Measurements from ENCODE around the gene KLK4.
"Not testable (repeated sequence)": the region's sequence is repeated elsewhere in the genome, so short reads cannot be mapped to it uniquely, and the experiment has no call there.

KLK4 gene

DNA sequence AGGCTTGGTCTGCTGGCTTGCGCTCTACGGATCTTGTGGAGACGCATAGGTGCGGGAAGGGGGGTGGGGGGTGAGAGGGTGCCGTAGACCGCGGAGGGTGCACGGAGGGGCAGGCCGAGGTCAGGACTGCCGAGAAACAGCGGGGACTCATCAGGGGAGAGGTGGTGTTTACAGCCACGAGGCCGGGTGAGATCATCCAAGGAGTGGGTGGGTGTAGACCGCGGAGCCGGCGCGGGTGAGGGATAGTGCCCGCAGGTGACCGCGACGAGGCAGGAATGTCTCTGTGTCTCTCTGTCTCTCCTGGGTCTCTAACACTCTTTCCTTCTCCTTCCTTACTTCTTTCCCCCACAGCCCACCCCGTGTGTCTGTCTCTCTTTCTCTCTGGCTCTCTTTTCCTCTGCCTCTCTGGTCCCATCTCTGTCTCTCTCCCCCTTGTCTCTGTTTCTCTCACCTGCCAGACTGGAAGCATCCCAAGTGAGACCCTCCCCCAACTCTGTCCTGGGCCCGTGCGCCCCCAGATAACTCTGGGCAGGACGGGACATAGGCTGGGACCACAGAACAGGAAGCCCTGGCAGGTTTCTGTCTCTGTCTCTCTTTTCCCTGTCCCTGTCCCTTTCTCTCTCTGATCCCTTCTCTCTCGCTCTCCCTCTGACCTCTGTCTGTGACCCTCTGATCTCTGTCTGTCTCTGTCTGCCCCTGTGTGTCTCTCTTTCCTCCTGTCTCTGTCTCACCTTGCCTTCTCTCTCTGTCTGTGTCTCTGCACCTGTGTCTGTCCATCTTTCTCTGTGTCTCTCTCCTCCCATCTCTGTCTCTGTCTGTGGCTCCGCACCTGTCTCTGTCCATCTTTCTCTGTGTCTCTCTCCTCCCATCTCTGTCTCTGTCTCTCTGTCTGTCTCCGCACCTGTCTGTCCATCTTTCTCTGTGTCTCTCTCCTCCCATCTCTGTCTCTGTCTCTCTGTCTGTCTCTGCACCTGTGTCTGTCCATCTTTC is 1.8 kb upstream of the KLK4 start:
- DNase-seq = no peak

DNA sequence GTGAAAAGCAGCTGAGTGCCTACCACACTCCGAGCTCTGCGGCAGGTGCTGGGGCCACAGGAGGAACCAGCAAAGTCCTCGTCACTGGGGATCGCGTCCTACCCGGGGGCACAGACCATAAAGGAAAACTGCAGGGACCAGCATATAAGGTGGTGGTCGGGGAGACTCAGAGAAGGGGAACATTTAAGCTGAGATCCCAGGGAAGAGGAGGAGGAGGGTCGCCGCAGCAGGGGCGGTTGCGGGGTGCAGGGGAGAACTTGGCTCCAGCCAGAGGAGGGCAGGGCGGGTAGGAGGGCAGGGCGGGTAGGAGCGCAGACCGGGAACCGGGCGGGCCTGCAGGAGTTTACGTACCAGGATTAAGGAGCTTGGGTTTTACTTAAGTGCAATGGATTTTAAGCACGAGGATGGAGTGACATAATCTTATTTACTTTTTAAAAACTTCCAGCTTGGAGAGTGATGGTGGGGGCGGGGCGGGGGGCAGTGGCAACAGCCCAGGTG is 956 bp upstream of the KLK4 start:
- no peak for DNase-seq

DNA sequence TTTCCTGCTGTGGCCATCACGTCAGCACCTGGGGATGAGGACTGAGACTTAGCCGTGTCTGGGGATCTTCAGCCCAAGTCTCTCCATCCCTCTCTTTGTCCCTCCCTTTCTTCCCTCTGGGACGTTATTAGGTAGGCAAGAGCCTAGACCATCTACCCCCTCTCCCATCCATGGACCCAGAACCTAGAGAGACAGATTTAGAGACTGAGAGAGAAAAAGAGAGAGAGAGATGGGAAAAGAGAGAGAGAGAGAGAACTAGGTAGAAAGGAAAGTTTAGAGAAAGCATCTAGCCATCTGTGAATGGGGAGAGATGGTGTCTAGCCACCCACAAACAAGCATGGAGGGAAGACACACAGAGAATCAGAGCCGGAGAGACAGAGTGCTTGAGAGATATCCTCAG is 473 bp downstream of the KLK4 start:
- DNase-seq = no peak

DNA sequence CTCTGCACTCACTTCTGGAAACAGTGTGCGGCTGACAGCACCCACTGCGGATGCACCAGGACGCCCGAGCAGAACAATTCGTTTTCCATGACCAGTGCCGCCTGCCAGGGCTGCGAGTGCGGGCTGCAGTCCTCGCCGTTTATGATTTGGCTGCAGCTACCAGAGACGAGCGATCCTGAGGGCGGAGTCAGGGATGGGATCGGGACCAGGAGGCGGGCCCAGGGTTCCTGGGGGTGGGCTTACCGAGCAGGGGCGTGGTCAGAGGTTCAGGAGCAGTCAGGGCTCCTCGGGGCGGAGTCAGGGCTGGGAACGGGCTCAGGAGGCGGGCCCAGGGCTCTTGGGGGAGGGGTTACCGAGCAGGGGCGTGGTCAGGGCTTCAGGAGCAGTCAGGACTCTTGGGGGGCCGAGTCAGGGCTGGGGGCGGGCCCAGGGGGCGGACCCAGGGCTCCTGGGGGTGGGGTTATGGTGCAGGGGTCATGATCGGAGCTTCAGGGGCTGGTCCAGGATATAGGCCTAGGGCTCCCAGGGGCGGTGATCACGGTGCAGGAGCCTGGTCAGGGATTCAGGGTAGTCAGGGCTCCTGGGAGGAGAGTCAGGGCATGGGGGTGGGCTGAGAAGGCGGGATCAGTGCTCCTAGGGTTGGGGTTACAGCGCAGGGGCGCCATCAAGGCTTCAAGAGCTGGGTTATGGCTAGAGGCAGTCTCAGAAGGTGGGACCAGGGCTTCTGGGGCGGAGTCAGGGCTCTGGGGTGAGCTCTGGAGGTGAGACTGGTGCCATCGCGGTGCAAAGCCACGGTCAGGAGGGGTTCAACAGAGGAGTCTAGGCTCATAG is 1.7 kb downstream of the KLK4 start:
- no peak for DNase-seq

DNA sequence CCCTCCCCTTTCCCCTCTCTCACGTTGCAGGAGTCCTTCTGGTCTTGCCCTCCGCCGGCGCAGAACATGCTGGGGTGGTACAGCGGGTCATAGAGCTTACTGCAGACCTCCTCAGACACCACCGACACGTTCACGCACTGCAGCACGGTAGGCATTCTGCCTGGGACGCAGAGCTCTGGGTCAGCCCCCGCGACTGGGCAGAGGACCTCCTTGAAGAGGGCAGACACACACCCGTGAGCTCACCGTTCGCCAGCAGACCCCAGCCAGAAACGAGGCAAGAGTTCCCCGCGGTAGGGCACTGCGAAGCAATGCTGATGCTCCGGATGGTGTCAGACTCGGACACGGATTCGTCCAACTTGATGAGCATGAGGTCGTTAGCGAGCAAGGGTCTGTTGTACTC is 2.9 kb downstream of the KLK4 start:
- DNase-seq = no peak

DNA sequence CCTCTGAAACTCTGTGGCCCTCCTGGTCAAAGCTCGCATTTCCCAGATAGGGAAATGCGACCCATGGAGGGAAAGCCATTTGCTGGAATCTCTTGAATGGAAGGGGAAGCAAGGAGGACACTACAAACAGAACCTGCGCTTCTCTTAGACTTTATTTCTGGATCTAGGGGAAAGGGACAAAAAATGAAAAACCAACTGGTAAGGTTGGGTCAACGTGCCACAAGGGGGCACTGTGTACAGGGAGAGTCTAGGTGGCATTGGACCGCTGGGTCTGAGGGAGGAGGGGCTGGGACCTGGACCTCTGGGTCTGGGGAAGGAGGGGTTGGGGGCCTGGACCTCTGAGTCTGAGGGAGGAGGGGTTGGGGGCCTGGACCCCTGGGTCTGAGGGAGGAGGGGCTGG is 5.0 kb downstream of the KLK4 start:
- no peak for DNase-seq

DNA sequence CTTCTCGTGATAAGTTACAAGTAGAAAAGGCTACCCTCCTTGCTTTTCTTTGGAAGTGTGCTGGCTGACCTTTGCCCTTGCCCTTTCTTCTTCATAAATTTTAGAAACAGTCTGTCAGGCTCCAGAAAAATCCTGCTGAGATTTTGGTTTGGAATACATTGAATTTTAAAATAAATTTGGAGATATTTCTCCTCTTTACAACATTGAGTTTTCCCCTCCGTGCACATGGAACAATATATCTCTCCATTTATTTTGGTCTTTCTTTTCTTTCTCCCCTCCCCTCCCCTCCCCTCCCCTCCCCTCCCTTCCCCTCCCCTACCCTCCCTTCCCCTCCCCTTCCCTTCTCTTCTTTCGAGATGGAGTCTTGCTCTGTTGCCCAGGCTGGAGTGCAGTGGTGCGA is 8.6 kb downstream of the KLK4 start:
- no peak for DNase-seq

DNA sequence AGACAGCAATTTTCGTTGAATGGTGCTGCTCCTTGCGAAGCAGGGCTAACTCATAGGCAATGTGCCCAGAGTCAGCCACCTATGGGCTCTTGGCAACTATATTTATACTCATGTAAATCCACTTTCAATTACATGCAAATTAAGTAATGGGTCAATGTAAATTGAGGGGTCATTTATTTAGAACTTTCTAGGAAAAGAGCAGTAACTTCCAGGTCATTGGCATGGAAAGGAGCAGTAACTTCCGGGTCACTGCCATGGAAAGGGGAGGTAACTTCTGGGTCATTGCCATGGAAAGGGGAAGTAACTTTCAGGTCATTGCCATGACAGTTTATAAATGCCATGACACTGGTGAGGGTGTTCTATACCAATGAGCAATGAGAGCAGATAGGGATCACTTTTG is 11.6 kb downstream of the KLK4 start:
- no peak for DNase-seq

DNA sequence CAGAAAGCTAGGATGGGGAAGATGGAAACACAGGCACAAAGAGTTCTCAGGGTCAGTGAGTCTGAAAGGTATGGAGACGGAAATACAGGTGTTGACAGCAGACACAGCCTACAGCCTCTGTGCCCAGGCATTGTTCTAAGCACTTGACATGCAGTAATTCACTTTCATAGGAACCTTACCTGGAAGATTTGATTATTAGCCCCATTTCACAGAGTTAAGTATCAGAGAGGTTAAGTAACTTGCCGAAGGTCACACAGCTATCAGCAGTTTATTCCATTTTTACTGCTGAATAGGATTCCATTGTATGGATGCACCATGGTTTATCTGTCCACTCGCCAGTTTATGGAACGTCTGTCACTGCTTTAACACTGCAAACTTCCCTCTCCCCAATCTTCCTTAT is 13.2 kb downstream of the KLK4 start:
- DNase-seq = no peak

DNA sequence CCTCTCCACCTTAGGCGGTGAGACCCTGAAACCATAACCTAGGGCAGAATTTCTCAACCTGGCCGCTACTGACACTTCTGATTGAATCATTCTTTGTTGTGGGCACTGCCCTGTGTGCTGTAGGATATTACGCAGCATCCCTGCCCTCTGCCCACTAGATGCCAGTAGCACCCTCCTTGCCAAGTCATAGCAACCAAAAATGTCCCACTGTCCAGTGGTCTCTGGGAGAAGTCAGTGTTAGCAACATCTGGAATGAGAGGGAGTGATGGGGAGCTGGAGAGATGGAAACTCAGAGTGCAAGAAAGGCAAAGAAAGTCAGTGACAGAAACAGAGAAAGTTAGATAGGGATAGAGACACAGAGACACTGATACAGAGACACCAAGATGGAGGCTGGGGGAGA is 13.6 kb downstream of the KLK4 start:
- no peak for DNase-seq

DNA sequence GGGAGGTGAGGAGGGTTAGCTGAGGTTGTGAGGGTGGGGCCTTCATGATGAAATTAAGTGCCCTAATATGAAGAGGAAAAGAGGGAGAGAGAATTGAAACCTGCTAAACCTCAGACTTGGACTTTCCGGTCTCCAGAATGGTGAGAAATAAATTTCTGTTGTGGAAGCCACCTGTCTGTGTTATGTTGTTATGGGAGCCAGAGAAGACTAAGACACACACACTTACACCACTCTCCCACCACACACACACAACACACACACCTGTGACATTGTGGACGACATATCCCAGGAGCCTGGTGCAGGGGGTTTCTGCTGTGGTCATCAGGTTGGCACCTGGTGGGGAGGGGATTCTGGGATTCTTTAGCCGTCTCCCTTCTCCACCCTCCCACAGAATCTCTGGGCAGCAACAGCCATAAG is 14.0 kb downstream of the KLK4 start:
- DNase-seq = no peak

DNA sequence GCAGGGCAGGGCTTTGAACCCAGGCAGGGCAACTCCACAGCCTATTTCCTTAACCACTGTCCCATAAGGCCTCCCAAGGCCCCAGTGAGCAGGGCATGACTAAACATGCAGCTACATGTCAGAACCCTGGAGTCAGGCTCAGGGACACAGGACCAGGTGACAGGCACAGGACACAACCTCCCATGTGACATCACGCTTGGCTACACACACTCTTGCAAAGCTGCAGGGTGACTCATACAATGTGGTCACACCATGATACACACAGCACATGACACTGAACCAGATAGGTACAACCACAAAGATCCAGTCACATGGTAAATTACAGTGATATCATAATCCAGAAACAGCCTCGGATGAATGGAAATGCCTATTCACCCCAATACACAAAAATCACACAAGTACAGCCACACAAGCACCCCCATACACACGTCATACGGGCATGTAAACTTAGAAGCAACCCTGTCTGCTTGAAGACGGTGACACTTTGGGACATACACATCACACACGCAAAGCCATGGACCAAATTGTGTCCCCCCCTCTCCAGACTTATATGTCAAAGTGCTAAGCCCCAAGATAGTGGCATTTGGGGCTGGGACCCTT is 14.5 kb downstream of the KLK4 start:
- no peak for DNase-seq

DNA sequence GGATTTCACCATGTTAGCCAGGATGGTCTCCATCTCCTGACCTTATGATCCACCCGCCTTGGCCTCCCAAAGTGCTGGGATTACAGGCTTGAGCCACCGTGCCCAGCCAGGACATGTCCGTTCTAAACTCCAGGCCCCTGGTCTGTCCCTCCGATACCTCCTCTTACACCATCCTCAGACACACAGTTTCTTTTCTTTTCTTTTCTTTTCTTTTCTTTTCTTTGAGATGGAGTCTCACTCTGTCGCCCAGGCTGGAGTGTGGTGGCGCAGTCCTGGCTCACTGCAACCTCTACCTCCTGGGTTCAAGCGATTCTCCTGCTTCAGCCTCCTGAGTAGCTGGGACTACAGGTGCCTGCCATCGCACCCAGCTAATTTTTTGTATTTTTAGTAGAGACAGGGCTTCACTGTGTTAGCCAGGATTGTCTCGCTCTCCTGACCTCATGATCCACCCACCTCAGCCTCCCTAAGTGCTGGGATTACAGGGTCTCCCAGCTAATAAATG is 15.1 kb downstream of the KLK4 start:
- not testable (repeated sequence) for DNase-seq

DNA sequence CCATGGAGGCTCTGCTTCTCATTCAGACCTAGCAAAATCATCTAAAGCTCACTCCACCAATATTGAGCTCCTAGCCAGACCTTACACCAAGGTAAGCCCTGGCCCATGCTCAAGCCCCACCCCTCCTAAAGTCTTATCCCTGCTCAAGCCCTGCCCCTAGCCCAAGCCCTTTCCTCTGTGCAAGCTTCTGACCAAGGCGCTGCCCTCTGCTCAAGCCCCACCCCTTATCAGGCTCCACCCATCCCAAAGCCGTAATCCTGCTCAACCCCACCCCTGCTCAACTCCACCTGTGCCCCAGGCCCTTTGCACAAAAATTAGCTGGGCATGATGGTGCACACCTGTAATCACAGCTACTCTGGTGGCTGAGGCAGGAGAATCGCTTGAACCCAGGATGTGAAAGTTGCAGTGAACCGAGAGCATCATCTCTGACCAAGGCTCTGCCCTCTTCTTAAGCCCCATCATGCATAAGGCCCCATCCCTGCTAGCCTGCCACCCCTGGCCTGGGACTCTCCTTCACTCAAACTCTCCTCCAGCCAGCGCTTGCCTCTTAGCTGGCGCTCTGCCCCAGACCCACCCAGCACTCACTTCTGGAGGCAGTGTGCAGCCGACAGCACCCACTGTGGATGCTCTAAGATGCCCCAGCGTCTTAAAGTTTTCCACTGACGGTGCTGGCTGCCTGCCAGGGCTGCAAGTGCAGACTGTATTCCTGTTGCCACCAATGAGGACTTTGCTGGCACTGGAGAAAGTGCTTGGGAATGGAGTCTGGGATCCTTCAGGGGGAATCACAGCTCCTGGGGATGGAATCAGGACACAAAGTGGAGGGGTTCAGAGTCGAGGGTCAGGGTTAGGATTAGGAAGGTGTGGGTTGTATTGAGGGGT is 16.5 kb downstream of the KLK4 start:
- DNase-seq = no peak

DNA sequence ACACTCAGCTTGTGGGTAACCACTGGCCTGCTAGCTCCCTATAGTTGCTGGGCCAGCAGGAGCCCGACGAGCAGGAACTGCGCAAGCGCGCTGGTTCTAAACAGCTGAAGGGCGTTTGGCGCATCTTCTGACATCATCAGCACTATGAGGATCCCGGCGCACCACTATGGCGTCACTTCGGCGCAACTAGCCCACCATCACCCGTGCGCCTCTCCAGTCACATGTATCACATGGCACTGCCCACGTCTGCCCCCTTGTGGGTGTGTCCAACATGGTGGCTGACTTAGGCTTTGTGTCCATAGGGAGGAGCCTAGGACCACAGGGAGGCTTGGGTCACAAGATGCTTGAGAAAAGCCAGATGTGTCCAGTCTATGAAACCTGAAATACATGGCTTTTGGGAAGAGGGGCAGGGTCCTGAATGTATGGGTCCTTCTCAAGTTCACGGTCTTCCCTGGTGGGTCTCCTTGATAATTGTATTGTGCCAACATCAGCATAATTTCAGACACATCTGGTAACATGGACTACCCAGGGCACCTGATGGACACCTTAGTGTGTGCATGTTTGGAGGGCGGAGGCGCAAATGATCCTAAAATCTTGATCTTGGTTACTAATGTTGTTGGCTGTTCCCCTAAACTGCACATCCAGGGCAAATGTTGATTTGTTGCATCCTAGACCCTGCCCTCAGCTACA is 18.0 kb downstream of the KLK4 start:
- DNase-seq = no peak

DNA sequence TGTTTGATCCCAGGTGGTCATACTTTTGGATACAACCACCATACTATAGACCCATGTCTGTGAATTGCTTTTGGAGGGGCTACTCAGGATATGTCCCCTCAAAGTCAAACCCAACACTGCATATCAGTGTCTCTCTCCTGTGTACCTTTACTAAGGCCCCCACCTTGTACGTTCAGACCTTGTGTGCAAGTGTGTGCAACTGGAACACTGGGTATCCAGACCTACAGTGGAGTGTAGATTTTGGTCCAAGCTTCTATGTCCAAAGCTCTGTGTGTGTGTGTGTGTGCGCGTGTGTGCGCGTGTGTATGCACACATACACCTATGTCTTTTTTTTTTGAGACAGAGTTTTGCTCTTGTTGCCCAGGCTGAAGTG is 20.0 kb downstream of the KLK4 start:
- no peak for DNase-seq

DNA sequence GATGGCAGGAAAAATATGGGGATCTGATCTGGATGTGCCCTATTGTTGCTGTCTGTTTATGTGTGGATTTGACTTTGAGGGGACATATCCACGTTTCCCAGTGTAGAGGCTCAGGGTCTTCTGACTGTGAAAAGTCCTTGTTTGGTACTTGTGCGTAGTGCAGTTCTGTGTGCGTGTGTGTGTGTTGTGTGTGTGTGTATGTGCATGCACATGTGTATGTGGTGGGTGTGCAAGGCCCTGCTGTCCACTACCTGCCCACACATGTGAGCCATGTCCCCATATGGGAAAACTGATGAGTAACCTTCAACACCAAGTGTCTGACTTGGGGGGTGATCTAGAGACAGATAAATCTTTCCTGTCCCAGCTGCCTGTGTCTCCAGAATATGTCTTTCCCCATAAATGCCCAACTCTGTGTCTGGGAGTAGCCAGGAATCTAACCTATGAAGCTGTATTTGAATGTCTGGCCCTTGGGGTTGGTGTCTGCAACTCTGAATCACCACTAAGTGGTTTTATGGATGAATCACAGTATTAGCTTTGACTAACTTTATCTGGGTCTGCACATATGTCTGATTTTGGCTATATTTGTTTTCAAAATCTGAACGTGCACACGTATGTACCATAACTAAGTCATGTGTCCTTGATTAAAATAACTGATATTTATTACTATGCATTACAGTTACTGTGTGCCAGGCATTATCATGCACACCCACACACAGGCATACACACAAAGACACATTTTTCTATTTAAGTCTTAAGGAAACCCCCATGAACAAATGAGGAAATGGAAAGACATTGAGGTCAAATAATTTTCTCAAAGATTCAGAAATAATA is 20.6 kb downstream of the KLK4 start:
- DNase-seq = no peak

DNA sequence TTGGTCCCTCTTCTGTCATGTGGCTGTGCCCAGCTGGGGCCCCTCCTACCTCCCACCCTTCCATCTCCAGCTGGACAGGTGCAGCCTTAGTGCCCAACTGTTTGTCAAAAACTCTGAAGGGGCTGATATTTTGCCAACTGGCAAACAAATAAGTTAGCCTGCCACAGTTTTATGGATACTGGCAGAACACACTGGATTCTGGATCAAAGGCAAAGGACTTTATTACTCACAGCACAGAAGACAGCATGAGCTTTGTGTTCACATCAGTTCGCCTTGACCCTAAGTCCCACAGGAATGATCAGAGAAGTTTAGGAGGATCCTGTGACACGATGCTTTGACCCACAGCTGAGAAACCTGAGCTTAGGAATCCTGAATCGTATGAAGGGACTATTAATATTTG is 21.6 kb downstream of the KLK4 start:
- no peak for DNase-seq

DNA sequence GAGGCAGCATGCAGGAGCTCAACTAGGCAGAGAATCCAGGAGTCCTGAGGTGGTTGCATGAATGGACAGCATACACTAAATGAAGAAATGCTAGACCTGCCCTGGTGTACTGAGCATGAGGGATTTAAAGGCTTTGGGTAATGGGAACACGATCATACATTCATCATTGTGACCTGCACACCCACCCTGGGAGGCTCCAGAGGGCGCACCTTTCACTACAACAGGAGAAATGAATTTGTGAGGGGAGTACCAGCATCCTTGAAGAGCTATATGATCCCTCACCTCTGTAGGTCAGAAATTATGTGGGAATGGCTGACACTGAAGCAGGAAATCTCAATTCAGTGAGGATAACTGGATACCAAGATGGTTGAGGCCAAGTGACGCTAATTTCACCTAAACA is 29.0 kb downstream of the KLK4 start:
- DNase-seq = no peak

DNA sequence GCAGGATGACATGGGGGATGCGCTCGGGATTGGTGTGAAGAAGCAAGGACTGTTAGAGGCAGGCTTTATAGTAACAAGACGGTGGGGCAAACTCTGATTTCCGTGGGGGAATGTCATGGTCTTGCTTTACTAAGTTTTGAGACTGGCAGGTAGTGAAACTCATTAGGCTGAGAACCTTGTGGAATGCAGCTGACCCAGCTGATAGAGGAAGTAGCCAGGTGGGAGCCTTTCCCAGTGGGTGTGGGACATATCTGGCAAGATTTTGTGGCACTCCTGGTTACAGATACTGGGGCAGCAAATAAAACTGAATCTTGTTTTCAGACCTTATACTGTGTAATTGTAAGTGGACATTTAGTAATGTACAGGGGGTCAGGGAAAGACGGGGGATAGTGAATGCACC is 31.0 kb downstream of the KLK4 start:
- DNase-seq = no peak
